ENCODE results near the gene EPHB1. TPM values are rescaled to one million over a fixed set of nuclear protein-coding genes. Genes with fewer than 3 reads are reported as not detected.
"Not testable (repeated sequence)": the region's sequence is repeated elsewhere in the genome, so short reads cannot be mapped to it uniquely, and the experiment has no call there.

Gene EPHB1
- total RNA-seq, 1 donor: 1.3 TPM

- no peak for DNase-seq (ENCODE audit: low read depth)
- TF ChIP-seq CTCF (IDR thresholded peaks at IDR 0.05; ENCODE audit: insufficient read depth, low read depth, low read length): no peak
Observed at GRCh38 chr3:134970895-134971294, 175.8 kb downstream of the EPHB1 start.

GRCh38 chr3:134971306-134971705 lies 176.2 kb downstream of the EPHB1 start:
- no peak overlapping the region for H3K4me3 ChIP-seq (ENCODE audit: low read depth, low read length)
- DNase-seq (ENCODE audit: low read depth): no peak
- TF ChIP-seq CTCF (IDR thresholded peaks at IDR 0.05; ENCODE audit: insufficient read depth, low read depth, low read length): no peak

More at GRCh38 chr3:134970895-134971294, 175.8 kb downstream of the EPHB1 start:
- H3K4me3 ChIP-seq (ENCODE audit: low read depth, low read length): no peak overlapping the region

- H3K4me3 ChIP-seq (ENCODE audit: low read depth, low read length); DNase-seq (ENCODE audit: low read depth): not testable (repeated sequence)
Observed at GRCh38 chr3:134971907-134972306, 176.8 kb downstream of the EPHB1 start.

- no peak for TF ChIP-seq CTCF (IDR thresholded peaks at IDR 0.05; ENCODE audit: insufficient read depth, low read depth, low read length)
- no peak overlapping the region for H3K4me3 ChIP-seq (ENCODE audit: low read depth, low read length)
- no peak for DNase-seq (ENCODE audit: low read depth)
Observed at GRCh38 chr3:134972836-134973455, 177.9 kb downstream of the EPHB1 start.

GRCh38 chr3:134974624-134975023 lies 179.6 kb downstream of the EPHB1 start:
- H3K4me3 ChIP-seq (ENCODE audit: low read depth, low read length): no peak overlapping the region
- no peak for TF ChIP-seq CTCF (IDR thresholded peaks at IDR 0.05; ENCODE audit: insufficient read depth, low read depth, low read length)
- DNase-seq (ENCODE audit: low read depth): no peak

- no peak for TF ChIP-seq CTCF (IDR thresholded peaks at IDR 0.05; ENCODE audit: insufficient read depth, low read depth, low read length)
- no peak for DNase-seq (ENCODE audit: low read depth)
- no peak overlapping the region for H3K4me3 ChIP-seq (ENCODE audit: low read depth, low read length)
Observed at GRCh38 chr3:134976948-134977347, 181.9 kb downstream of the EPHB1 start.

GRCh38 chr3:134978658-134979057 lies 183.6 kb downstream of the EPHB1 start:
- TF ChIP-seq CTCF (IDR thresholded peaks at IDR 0.05; ENCODE audit: insufficient read depth, low read depth, low read length): no peak
- H3K4me3 ChIP-seq (ENCODE audit: low read depth, low read length): no peak overlapping the region
- no peak for DNase-seq (ENCODE audit: low read depth)
